Panc1 (cell line): Measurements from ENCODE around the gene PRKG1. TPM values are rescaled to one million over a fixed set of nuclear protein-coding genes. Genes with fewer than 3 reads are reported as not detected.

Experiments
- ATAC-seq: fragments of 200-7000 bp; cut with Tn5 transposase; 2 replicates; pipeline ENCODE4 v1.9.1; 2020; ENCODE audit warnings: mild to moderate bottlenecking, moderate library complexity
- BruUV-seq: library from RNA; stranded (reverse); fragments of 400-500 nt; replicated peaks from 2 replicates; lab custom pipeline; 2021; lab: Mats Ljungman, UMichigan
- CTCF ChIA-PET: fragments of 300-600 bp; sonication (Branson Sonifier 250); formaldehyde crosslinking; loops from one replicate; lab custom pipeline; 2022; ENCODE audit warnings: antibody characterized with exemption; lab: Charles Lee
- POLR2A ChIA-PET: fragments of 300-600 bp; sonication (Branson Sonifier 250); formaldehyde crosslinking; loops from one replicate; lab custom pipeline; 2022; ENCODE audit warnings: antibody characterized with exemption; lab: Charles Lee
- DNase-seq: peaks from one replicate; pipeline ENCODE4 v3.0.0-alpha.2; 2010; ENCODE audit warnings: low read depth, low spot score
- H3K27ac ChIP-seq: 2 replicates; pipeline ENCODE4 v1.5.1; 2011; ENCODE audit warnings: mild to moderate bottlenecking, low read length, inconsistent platforms
- H3K27me3 ChIP-seq: fragments of 200-500 bp; sonication (Bioruptor generic); 2 replicates; pipeline ENCODE4 v1.6.0; 2014; ENCODE audit warnings: low read length, inconsistent platforms; ENCODE audit not compliant: control insufficient read depth, insufficient read depth
- H3K36me3 ChIP-seq: fragments of 200-500 bp; sonication (Bioruptor generic); 2 replicates; pipeline ENCODE4 v1.5.1; 2014; ENCODE audit warnings: inconsistent platforms, mild to moderate bottlenecking, low read length, moderate library complexity; ENCODE audit not compliant: control insufficient read depth, insufficient read depth
- H3K4me1 ChIP-seq: 2 replicates; pipeline ENCODE4 v1.5.1; 2011; ENCODE audit warnings: inconsistent platforms, mild to moderate bottlenecking, low read length, moderate library complexity; ENCODE audit not compliant: control insufficient read depth, insufficient read depth
- H3K4me3 ChIP-seq, 2 experiments: 2 replicates each; pipeline ENCODE4 v1.5.1; 2011 to 2012; ENCODE audit warnings: low read depth in 2 of 2, low read length in 2 of 2, mild to moderate bottlenecking in 2 of 2, inconsistent platforms in 1 of 2, moderate library complexity in 1 of 2
- H3K9me3 ChIP-seq: fragments of 200-500 bp; sonication (Bioruptor generic); 2 replicates; pipeline ENCODE4 v1.5.1; 2014; ENCODE audit warnings: low read depth, mild to moderate bottlenecking, inconsistent platforms, low read length, moderate library complexity; ENCODE audit not compliant: control insufficient read depth, insufficient read depth
- POLR2AphosphoS5 ChIP-seq: IDR thresholded peaks from 2 replicates; pipeline ENCODE4 v1.6.1; 2012; ENCODE audit warnings: mild to moderate bottlenecking, low read depth, low read length, moderate library complexity
- REST ChIP-seq, 2 experiments: IDR thresholded peaks; 2 replicates each; pipeline ENCODE4 v1.6.1; 2011 to 2012; ENCODE audit warnings: low read depth in 2 of 2, control low read depth in 1 of 2, low read length in 1 of 2, mild to moderate bottlenecking in 1 of 2, moderate library complexity in 1 of 2; ENCODE audit not compliant: insufficient read depth in 1 of 2
- SIN3A ChIP-seq: IDR thresholded peaks from 2 replicates; pipeline ENCODE4 v1.6.1; 2012; ENCODE audit warnings: low read depth, mild to moderate bottlenecking, low read length, moderate library complexity, borderline replicate concordance; ENCODE audit not compliant: insufficient read depth
- TCF7L2 ChIP-seq: IDR thresholded peaks from 2 replicates; pipeline ENCODE4 v1.6.1; 2011; ENCODE audit warnings: mild to moderate bottlenecking, low read depth, low read length, inconsistent platforms
- in situ Hi-C: cut with HindIII; loops from 2 replicates; pipeline ENCODE4 v1.10.0; 2016; ENCODE audit warnings: low sequenced_read_pairs, low pct_unique_long_range_greater_than_20kb
- intact Hi-C: fragments of 100-400 bp; cut with micrococcal nuclease; formaldehyde crosslinking; loops from one replicate; pipeline ENCODE4 v1.10.0; 2022; ENCODE audit not compliant: unreplicated experiment
- total RNA-seq: library from RNA; stranded (reverse); gene quantifications from one replicate; pipeline ENCODE4 v1.2.1, GENCODE V29; 2021; ENCODE audit not compliant: unreplicated experiment
- TF ChIP-seq, protein P1 (sequence below): fragments of 450-650 bp; IDR thresholded peaks from 2 replicates; pipeline ENCODE4 v1.5.1; 2017; ENCODE audit warnings: mild to moderate bottlenecking

The PRKG1 gene
- total RNA-seq, 1 experiment from 2014 or later, result 0.92 TPM

DNA sequence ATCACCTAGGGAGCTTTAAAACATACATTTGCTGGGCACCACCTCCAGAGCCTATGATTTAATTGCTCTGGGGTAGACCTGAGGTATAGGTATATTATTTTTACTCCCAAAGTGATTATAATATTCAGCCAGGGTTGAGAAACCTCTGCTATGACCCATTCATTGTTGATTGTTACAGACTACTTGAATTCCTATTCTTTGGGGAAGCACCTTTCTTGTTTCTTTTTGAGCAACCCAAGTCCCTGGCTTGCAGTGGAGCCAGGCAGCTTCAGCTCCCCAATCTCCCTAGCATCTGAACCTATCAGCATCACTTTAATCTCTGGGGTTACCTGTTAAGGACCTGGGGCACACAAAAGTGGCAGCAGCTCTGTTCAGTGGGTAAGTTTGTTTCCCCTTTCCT is 8.6 kb downstream of the PRKG1 start:
- Histone ChIP-seq H3K27ac (no peak overlapping the region), H3K9me3 (no peaks in the 10 kb centered on the region), H3K36me3 (no peaks in the 10 kb centered on the region), H3K4me1 (no peaks in the 10 kb centered on the region), H3K27me3 (peaks cover 22% of the 10 kb centered on the region), H3K4me3 (no peak overlapping the region)
- no TSS peak for BruUV-seq
- intact Hi-C loops, result no loop called here
- in situ Hi-C loops, result no loop called here
- TF ChIP-seq, protein P1, sequence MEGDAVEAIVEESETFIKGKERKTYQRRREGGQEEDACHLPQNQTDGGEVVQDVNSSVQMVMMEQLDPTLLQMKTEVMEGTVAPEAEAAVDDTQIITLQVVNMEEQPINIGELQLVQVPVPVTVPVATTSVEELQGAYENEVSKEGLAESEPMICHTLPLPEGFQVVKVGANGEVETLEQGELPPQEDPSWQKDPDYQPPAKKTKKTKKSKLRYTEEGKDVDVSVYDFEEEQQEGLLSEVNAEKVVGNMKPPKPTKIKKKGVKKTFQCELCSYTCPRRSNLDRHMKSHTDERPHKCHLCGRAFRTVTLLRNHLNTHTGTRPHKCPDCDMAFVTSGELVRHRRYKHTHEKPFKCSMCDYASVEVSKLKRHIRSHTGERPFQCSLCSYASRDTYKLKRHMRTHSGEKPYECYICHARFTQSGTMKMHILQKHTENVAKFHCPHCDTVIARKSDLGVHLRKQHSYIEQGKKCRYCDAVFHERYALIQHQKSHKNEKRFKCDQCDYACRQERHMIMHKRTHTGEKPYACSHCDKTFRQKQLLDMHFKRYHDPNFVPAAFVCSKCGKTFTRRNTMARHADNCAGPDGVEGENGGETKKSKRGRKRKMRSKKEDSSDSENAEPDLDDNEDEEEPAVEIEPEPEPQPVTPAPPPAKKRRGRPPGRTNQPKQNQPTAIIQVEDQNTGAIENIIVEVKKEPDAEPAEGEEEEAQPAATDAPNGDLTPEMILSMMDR, result no peak
- TF ChIP-seq SIN3A (no peak), REST (IDR thresholded peaks at IDR 0.05; ENCODE audit: insufficient read depth in 1 of 2, low read depth in 2 of 2, low read length in 1 of 2) (no peak), POLR2AphosphoS5 (no peak), TCF7L2 (no peak)
- ChIA-PET POLR2A (interaction anchor here (0.6 kb wide), 1 partner anchor 1934 kb away, joined by 3 read pairs; no protein-coding TSS in a partner anchor), CTCF (no interaction called here)
- ATAC-seq (no peak), DNase-seq (no peak)

GRCh38 chr10:51083356-51083853 is 9.1 kb downstream of the PRKG1 start:
- DNase-seq (no peak), ATAC-seq (no peak)
- TF ChIP-seq, protein P1, result peak; percentile 20; the same call in 1 of the 2 replicates
- TF ChIP-seq POLR2AphosphoS5, result no peak
- no peaks in the 10 kb centered on the region for H3K4me1 ChIP-seq
- no peaks in the 10 kb centered on the region for H3K36me3 ChIP-seq
- H3K4me3 ChIP-seq, result no peak overlapping the region
- no peaks in the 10 kb centered on the region for H3K9me3 ChIP-seq
- H3K27me3 ChIP-seq, result peaks cover 22% of the 10 kb centered on the region
- no TSS peak for BruUV-seq
- POLR2A ChIA-PET, result interaction anchor here (0.6 kb wide), 1 partner anchor 1934 kb away, joined by 3 read pairs; no protein-coding TSS in a partner anchor
- in situ Hi-C loops, result no loop called here
- intact Hi-C loops, result no loop called here
- CTCF ChIA-PET, result interaction anchor here (0.8 kb wide), 1 partner anchor 9 kb away, joined by 3 read pairs; the partner anchor contains the start of gene PRKG1
- H3K27ac ChIP-seq, result no peak overlapping the region
